ENCODE data around the gene SBNO2.

SBNO2 gene

DNA sequence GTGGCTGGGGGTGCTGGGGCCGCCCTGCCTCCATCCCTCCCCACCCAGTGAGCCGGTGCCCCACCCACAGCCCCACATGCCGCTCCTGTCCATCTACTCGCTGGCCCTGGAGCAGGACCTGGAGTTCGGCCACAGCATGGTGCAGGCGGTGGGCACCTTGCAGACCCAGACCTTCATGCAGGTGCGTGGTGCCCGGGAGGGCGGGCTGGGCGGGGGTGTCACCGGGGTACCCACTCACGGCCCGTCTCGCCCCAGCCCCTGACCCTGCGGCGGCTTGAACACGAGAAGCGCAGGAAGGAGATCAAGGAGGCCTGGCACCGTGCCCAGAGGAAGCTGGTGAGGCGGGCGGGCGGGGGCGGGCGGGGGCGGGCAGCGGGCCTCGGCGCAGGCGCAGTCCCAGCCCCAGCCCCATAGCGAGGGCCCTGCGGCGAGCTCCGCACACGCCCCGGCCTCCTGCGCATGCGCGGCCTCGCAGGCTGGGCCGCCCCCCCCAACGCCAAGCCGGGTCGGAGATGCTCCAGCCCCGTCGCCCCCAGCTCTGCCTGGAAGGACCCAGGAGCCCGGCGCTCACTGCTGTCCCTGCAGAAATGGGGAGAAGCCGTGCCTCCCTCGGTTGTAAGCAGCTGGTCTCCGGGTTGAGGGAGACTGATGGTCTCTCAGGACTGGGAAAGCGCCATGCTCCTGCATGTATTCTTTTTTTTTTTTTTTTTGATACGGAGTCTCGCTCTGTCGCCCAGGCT is 99.4 kb downstream of the SBNO2 start:
- peak overlapping the region; percentile 62 for H3K4me3 ChIP-seq (ENCODE audit: low read depth, low read length)
- no peak for DNase-seq (ENCODE audit: low read depth)
- TF ChIP-seq, protein P1, sequence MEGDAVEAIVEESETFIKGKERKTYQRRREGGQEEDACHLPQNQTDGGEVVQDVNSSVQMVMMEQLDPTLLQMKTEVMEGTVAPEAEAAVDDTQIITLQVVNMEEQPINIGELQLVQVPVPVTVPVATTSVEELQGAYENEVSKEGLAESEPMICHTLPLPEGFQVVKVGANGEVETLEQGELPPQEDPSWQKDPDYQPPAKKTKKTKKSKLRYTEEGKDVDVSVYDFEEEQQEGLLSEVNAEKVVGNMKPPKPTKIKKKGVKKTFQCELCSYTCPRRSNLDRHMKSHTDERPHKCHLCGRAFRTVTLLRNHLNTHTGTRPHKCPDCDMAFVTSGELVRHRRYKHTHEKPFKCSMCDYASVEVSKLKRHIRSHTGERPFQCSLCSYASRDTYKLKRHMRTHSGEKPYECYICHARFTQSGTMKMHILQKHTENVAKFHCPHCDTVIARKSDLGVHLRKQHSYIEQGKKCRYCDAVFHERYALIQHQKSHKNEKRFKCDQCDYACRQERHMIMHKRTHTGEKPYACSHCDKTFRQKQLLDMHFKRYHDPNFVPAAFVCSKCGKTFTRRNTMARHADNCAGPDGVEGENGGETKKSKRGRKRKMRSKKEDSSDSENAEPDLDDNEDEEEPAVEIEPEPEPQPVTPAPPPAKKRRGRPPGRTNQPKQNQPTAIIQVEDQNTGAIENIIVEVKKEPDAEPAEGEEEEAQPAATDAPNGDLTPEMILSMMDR (IDR thresholded peaks at IDR 0.05; ENCODE audit: control insufficient read depth, extremely low read depth, insufficient read depth): no peak

DNA sequence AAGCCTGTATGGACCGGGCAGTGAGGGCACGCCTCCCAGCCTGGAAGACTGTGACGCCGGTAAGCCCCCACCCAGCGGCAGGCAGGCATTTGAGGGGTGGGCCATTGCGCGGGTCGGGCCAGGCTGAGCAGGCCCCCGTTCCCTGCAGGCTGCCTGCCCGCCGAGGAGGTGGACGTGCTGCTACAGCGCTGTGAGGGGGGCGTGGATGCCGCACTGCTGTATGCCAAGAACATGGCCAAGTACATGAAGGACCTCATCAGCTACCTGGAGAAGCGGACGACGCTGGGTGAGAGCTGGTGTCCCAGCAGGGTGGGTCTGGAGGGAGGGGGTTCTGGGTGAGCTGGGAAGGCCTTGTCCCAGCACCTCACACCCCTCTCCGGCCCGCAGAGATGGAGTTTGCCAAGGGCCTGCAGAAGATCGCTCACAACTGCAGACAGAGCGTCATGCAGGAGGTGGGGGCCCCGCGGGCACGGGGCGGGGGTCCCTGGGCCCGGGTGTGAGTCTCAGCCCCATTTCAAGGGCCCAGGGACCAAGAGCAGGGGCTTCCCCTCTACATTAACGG is 100.0 kb downstream of the SBNO2 start:
- TF ChIP-seq, protein P1 (IDR thresholded peaks at IDR 0.05; ENCODE audit: control insufficient read depth, extremely low read depth, insufficient read depth): no peak
- H3K4me3 ChIP-seq (ENCODE audit: low read depth, low read length): peak overlapping the region; percentile 62
- no peak for DNase-seq (ENCODE audit: low read depth)

DNA sequence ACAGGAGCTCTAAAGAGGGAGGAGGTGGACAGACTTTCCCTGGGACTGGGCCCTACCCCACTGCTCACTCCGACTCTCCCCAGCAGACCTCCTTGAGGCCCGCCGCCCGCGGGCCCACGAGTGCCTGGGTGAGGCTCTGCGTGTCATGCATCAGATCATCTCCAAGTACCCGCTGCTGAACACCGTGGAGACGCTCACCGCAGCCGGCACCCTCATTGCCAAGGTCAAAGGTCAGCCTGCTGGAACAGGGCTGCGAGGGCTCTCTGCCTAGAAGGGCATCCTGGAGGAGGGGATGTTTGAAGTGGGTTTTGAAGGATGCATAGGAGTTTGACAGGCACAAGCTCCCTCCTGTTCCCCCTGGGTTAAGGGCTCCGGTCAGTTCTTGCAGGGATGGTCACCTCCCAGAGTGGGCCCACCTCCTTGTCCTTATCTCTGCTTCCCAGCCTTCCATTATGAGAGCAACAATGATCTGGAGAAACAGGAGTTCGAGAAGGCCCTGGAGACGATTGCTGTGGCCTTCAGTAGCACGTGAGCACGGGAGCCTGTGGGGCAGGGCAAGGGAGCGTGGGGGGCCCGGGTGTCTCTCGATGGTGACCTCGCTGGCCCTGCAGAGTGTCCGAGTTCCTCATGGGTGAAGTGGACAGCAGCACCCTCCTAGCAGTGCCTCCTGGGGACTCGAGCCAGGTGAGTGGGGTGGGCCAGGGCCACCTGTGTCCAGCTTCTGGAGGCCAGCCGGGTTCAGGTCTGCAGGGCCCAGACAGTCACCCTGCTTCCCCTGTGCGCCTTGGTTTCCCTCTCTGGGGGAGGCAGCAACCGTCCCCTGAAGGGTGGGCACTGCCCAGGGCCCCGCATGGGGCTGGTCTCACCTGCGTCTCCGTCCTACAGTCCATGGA is 100.8 kb downstream of the SBNO2 start:
- TF ChIP-seq, protein P1 (IDR thresholded peaks at IDR 0.05; ENCODE audit: control insufficient read depth, extremely low read depth, insufficient read depth): no peak
- H3K4me3 ChIP-seq (ENCODE audit: low read depth, low read length): no peak overlapping the region; the same call in 1 of the 2 replicates
- DNase-seq (ENCODE audit: low read depth): no peak

DNA sequence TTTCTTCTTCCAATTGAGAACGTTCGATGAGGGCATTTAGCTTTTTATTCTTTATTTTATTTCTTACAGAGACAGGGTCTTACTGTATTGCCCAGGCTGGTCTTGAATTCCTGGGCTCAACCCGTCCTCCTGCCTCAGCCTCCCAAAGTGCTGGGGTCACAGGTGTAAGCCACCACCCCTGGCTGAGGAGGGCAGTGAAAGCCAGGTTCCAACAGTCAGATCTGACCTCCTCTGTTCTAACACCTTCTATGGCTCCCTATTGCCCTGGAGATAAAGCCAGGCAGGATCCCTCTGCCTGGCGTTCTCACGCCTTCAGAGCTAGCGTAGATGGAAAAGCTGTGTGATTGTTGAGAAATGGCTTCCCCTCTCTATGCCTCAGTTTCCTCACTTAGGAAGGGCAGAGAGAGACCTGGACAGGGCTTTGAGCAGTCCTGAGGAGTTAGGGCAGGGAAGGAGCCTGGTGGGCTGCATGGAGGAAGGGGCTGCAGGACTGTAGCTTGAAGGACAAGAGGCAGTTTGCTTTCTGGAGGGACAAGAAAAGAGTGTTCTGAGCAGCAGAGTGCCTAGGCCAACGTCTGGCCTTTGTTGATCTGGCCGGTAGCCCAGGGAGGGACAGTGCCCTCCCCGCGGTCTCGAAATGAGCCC is 101.6 kb downstream of the SBNO2 start:
- H3K4me3 ChIP-seq (ENCODE audit: low read depth, low read length): no peak overlapping the region
- no peak for DNase-seq (ENCODE audit: low read depth)
- TF ChIP-seq, protein P1 (IDR thresholded peaks at IDR 0.05; ENCODE audit: control insufficient read depth, extremely low read depth, insufficient read depth): no peak

GRCh38 chr19:1070931-1071791 is 102.9 kb downstream of the SBNO2 start:
- TF ChIP-seq, protein P1 (IDR thresholded peaks at IDR 0.05; ENCODE audit: control insufficient read depth, extremely low read depth, insufficient read depth): no peak
- H3K4me3 ChIP-seq (ENCODE audit: low read depth, low read length): no peak overlapping the region
- no peak for DNase-seq (ENCODE audit: low read depth)

GRCh38 chr19:1070576-1070930 is 103.5 kb downstream of the SBNO2 start:
- DNase-seq (ENCODE audit: low read depth): no peak
- TF ChIP-seq, protein P1 (IDR thresholded peaks at IDR 0.05; ENCODE audit: control insufficient read depth, extremely low read depth, insufficient read depth): no peak
- no peak overlapping the region for H3K4me3 ChIP-seq (ENCODE audit: low read depth, low read length)

Data from LNCaP clone FGC (cell line).